CD4-positive, alpha-beta T cell (primary cell): ENCODE measurements around the gene ATP8A2. TPM values are rescaled to one million over a fixed set of nuclear protein-coding genes. Genes with fewer than 3 reads are reported as not detected.

Source experiments
- ATAC-seq: fragments of 200-7000 bp; cut with Tn5 transposase; one replicate; pipeline ENCODE4 v1.10.0; 2022; ENCODE audit warnings: mild to moderate bottlenecking; ENCODE audit not compliant: poor library complexity
- CTCF ChIA-PET: fragments of 350-600 bp; sonication (Branson Sonifier 250); formaldehyde crosslinking; loops from one replicate; lab custom pipeline; 2021; ENCODE audit warnings: antibody characterized with exemption, inconsistent platforms; lab: Charles Lee
- POLR2A ChIA-PET: fragments of 350-600 bp; sonication (Branson Sonifier 250); formaldehyde crosslinking; loops from one replicate; lab custom pipeline; 2021; ENCODE audit warnings: antibody characterized with exemption, inconsistent platforms; lab: Charles Lee
- DNase-seq, 14 experiments: peaks; one replicate each; pipeline ENCODE4 v3.0.0-alpha.2; 2013 to 2020; ENCODE audit warnings: mixed read lengths in 2 of 14
- H3K27ac ChIP-seq, 2 donors: one replicate each; pipeline versions ENCODE4 v1.5.1 to v1.7.0; 2013; ENCODE audit warnings: low read length in 2 of 2, low read depth in 1 of 2, mild to moderate bottlenecking in 1 of 2
- H3K27me3 ChIP-seq, 2 experiments: 1 replicate in 1 of 2; 2 replicates in 1 of 2; pipeline versions ENCODE4 v1.6.1 to v1.7.0; 2013; ENCODE audit warnings: low read length in 2 of 2, control low read depth in 1 of 2, mild to moderate bottlenecking in 1 of 2, moderate library complexity in 1 of 2; ENCODE audit not compliant: insufficient read depth in 2 of 2, control insufficient read depth in 1 of 2
- H3K36me3 ChIP-seq: one replicate; pipeline ENCODE4 v1.6.1; 2013; ENCODE audit warnings: low read length, control low read depth; ENCODE audit not compliant: insufficient read depth
- H3K4me1 ChIP-seq: one replicate; pipeline ENCODE4 v1.6.1; 2013; ENCODE audit warnings: low read length, control low read depth; ENCODE audit not compliant: insufficient read depth
- H3K4me3 ChIP-seq: one replicate; pipeline ENCODE4 v1.5.1; 2013; ENCODE audit warnings: mild to moderate bottlenecking, low read length, moderate library complexity
- H3K9me3 ChIP-seq, 2 experiments: 1 replicate in 1 of 2; 2 replicates in 1 of 2; pipeline versions ENCODE4 v1.6.1 to v1.7.0; 2013; ENCODE audit warnings: low read length in 2 of 2, mild to moderate bottlenecking in 2 of 2, control low read depth in 1 of 2, moderate library complexity in 1 of 2; ENCODE audit not compliant: control insufficient read depth in 1 of 2, insufficient read depth in 1 of 2
- H3K27ac Mint-ChIP-seq: one replicate; pipeline ENCODE4 v1.8.0; 2020; ENCODE audit warnings: mixed read lengths
- H3K27me3 Mint-ChIP-seq: one replicate; pipeline ENCODE4 v1.8.0; 2021; ENCODE audit warnings: mixed read lengths
- H3K36me3 Mint-ChIP-seq: one replicate; pipeline ENCODE4 v1.8.0; 2021; ENCODE audit warnings: low read depth, mixed read lengths
- H3K4me1 Mint-ChIP-seq: one replicate; pipeline ENCODE4 v1.8.0; 2021; ENCODE audit warnings: low read depth, mixed read lengths
- H3K4me3 Mint-ChIP-seq: one replicate; pipeline ENCODE4 v1.8.0; 2020; ENCODE audit warnings: mild to moderate bottlenecking, mixed read lengths
- H3K9me3 Mint-ChIP-seq: one replicate; pipeline ENCODE4 v1.8.0; 2020; ENCODE audit warnings: mixed read lengths
- intact Hi-C, 2 experiments: fragments of 100-400 bp; cut with DNase I in 1 of 2; cut with micrococcal nuclease in 1 of 2; formaldehyde crosslinking; loops; one replicate each; pipeline versions ENCODE4 v1.15.1 to v1.9.0; 2023 to 2025; cut with DNase I, micrococcal nuclease
- total RNA-seq, 174 experiments: library from RNA in 2 of 174; stranded (reverse) in 2 of 174; gene quantifications; one replicate each; pipeline ENCODE4 v1.2.3 and lab custom pipeline; 2021 to 2026
- TF ChIP-seq, protein P1 (sequence below): fragments of 200-600 bp; IDR thresholded peaks from one replicate; pipeline ENCODE4 v1.8.0; 2022; ENCODE audit warnings: antibody characterized with exemption, mild to moderate bottlenecking

The ATP8A2 gene
- total RNA-seq, 2 experiments from 2014 or later, result 0.22 to 0.36 TPM

DNA sequence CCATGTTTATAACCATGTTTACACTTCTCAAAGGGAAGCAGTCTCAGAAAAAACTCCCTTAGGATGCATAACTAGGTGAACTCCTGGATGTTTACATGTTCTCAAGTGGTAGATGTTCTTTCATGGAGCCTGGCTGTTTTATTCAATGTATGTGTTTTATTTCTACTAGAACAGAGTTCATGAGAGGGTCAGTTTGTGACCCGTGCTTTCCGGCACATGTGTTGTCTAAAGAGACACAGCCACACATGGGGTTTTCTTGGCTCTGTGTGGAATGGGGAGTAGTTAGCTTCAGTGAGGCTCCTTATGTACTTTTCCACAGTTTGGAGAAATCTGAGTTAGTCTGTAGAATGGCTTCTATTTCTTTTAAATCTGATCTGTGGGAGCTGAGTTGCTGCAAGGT, 60.9 kb downstream of the ATP8A2 start:
- TF ChIP-seq, protein P1, sequence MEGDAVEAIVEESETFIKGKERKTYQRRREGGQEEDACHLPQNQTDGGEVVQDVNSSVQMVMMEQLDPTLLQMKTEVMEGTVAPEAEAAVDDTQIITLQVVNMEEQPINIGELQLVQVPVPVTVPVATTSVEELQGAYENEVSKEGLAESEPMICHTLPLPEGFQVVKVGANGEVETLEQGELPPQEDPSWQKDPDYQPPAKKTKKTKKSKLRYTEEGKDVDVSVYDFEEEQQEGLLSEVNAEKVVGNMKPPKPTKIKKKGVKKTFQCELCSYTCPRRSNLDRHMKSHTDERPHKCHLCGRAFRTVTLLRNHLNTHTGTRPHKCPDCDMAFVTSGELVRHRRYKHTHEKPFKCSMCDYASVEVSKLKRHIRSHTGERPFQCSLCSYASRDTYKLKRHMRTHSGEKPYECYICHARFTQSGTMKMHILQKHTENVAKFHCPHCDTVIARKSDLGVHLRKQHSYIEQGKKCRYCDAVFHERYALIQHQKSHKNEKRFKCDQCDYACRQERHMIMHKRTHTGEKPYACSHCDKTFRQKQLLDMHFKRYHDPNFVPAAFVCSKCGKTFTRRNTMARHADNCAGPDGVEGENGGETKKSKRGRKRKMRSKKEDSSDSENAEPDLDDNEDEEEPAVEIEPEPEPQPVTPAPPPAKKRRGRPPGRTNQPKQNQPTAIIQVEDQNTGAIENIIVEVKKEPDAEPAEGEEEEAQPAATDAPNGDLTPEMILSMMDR, result no peak
- no peaks in the 10 kb centered on the region for H3K27me3 ChIP-seq
- Mint-ChIP-seq H3K4me1 (no peaks in the 10 kb centered on the region), H3K4me3 (no peak overlapping the region), H3K36me3 (no peaks in the 10 kb centered on the region), H3K9me3 (no peaks in the 10 kb centered on the region), H3K27me3 (peaks cover 19% of the 10 kb centered on the region), H3K27ac (no peak overlapping the region)
- CTCF ChIA-PET, result no interaction called here
- no peak overlapping the region for H3K4me3 ChIP-seq
- intact Hi-C loops, result no loop called here
- H3K36me3 ChIP-seq, result no peaks in the 10 kb centered on the region
- no peaks in the 10 kb centered on the region for H3K4me1 ChIP-seq
- DNase-seq (no peak), ATAC-seq (no peak)
- POLR2A ChIA-PET, result no interaction called here
- no peak overlapping the region for H3K27ac ChIP-seq
- peaks cover 0 to 7% of the 10 kb centered on the region in 2 experiments for H3K9me3 ChIP-seq

DNA sequence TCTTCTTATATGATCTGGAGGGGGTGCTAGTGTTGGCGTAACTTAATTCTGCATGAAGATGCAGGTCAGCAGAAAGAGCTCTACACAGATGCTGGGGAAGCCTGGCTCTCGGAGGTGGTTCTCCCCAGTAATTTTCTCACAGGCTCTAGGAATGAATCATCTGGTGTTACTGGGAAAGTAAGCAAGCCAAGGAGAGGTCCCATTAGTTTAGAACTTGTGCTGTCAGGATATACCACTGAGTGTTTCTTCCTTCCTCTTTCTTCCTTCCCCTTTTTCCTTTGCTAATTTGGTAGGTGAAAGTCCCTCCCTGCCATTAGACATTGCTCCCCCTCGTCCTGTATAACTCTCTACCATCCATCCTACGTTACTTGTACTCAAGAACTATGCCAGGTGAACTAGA, 68.3 kb downstream of the ATP8A2 start:
- Mint-ChIP-seq H3K27me3 (peaks cover 54% of the 10 kb centered on the region), H3K27ac (no peak overlapping the region), H3K36me3 (no peaks in the 10 kb centered on the region), H3K4me3 (no peak overlapping the region), H3K4me1 (no peaks in the 10 kb centered on the region), H3K9me3 (no peaks in the 10 kb centered on the region)
- Histone ChIP-seq H3K4me3 (no peak overlapping the region), H3K27ac (no peak overlapping the region), H3K4me1 (no peaks in the 10 kb centered on the region), H3K27me3 (peaks cover 0 to 3% of the 10 kb centered on the region in 2 experiments), H3K9me3 (no peaks in the 10 kb centered on the region), H3K36me3 (no peaks in the 10 kb centered on the region)
- POLR2A ChIA-PET, result no interaction called here
- intact Hi-C loops, result no loop called here
- DNase-seq (peak in 1 of 14 experiments; percentile 1), ATAC-seq (no peak)
- CTCF ChIA-PET, result no interaction called here
- TF ChIP-seq, protein P1, result no peak

DNA sequence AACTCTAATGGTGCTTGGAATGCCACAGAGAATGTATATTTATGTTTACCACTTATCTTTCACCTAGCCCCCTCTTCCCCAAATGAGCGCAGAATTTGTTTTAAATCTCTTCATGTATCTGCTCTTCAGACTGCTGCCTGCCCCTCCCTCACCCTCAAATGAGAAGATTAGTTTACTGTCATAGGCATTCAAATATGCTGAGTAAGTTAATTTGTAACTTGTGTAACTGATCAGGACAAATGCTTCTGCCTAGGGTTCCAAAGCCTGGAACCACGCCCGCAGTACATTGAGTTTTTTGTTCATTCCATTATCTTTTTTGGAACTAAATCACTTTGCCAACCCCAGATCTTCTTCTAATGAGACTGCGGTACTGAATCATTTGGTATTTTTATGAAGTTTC, 74.5 kb downstream of the ATP8A2 start:
- Histone ChIP-seq H3K4me1 (no peaks in the 10 kb centered on the region), H3K27me3 (peaks cover 0 to 9% of the 10 kb centered on the region in 2 experiments), H3K36me3 (no peaks in the 10 kb centered on the region), H3K9me3 (no peaks in the 10 kb centered on the region), H3K4me3 (no peak overlapping the region), H3K27ac (no peak overlapping the region)
- intact Hi-C loops, result no loop called here
- ChIA-PET POLR2A (no interaction called here), CTCF (no interaction called here)
- Mint-ChIP-seq H3K4me3 (no peak overlapping the region), H3K27ac (no peak overlapping the region), H3K27me3 (peaks cover 53% of the 10 kb centered on the region), H3K36me3 (no peaks in the 10 kb centered on the region), H3K9me3 (peaks cover 2% of the 10 kb centered on the region), H3K4me1 (no peaks in the 10 kb centered on the region)
- ATAC-seq (no peak), DNase-seq (no peak)
- TF ChIP-seq, protein P1, result no peak
